Erythroblast (primary cell): ENCODE results near the gene RASAL3.
"Not testable (repeated sequence)": the region's sequence is repeated elsewhere in the genome, so short reads cannot be mapped to it uniquely, and the experiment has no call there.

Experiments used
- GATA1 ChIP-seq: IDR thresholded peaks from 2 replicates; pipeline ENCODE4 v1.6.1; 2011; ENCODE audit warnings: low read depth, mild to moderate bottlenecking, control low read depth, low read length, moderate library complexity
- POLR2A ChIP-seq: IDR thresholded peaks from 2 replicates; pipeline ENCODE4 v1.6.1; 2011; ENCODE audit warnings: mild to moderate bottlenecking, low read length

DNA sequence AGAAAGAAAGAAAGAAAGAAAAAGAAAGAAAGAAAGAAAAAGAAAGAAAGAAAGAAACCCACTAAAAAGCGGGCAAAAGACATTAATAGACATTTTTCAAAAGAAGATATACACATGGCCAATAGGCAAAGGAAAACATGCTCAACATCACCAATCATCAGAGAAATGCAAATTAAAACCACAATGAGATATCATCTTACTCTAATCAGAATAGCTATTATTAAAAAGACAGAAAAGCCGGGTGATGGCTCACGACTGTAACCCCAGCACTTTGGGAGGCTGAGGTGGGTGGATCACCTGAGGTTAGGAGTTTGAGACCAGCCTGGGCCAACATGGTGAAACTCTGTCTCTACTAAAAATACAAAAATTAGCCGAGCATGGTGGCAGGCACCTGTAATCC lies 9.5 kb upstream of the RASAL3 start:
- TF ChIP-seq POLR2A, GATA1: not testable (repeated sequence)
